Hippocampal formation (tissue), 2 donors: ENCODE data around the gene PCID2.
"Not testable (repeated sequence)": the region's sequence is repeated elsewhere in the genome, so short reads cannot be mapped to it uniquely, and the experiment has no call there.

Experiments
- DNase-seq, 2 donors: peaks; one replicate each; lab custom pipeline; 2025; lab: John Stamatoyannopoulos, UW

Gene PCID2

GRCh38 chr13:113208421-113209335 is at the start of gene PCID2:
TSS of gene PCID2 (minus strand) at chr13:113208669. CDS start at chr13:113208634, 35 bp downstream.
- peak; percentile 77 to 85 for DNase-seq

- DNase-seq = not testable (repeated sequence)
Measured at GRCh38 chr13:113257908-113258307, 49.4 kb upstream of the PCID2 start.

- no peak for DNase-seq
Measured at GRCh38 chr13:113252516-113253095, 44.1 kb upstream of the PCID2 start.

GRCh38 chr13:113245849-113246796 is 37.7 kb upstream of the PCID2 start:
- DNase-seq = no peak

GRCh38 chr13:113243847-113244246 is 35.4 kb upstream of the PCID2 start:
- no peak for DNase-seq

GRCh38 chr13:113241623-113242022 is 33.2 kb upstream of the PCID2 start:
- not testable (repeated sequence) for DNase-seq

- no peak for DNase-seq
Measured at GRCh38 chr13:113239986-113240385, 31.5 kb upstream of the PCID2 start.

GRCh38 chr13:113239357-113239756 is 30.9 kb upstream of the PCID2 start:
- DNase-seq = no peak

GRCh38 chr13:113238536-113238935 is 30.1 kb upstream of the PCID2 start:
- DNase-seq = no peak

GRCh38 chr13:113233101-113233500 is 24.6 kb upstream of the PCID2 start:
- no peak for DNase-seq

- DNase-seq = no peak
Measured at GRCh38 chr13:113232208-113233003, 23.9 kb upstream of the PCID2 start.

- DNase-seq = no peak
Measured at GRCh38 chr13:113231306-113232207, 23.1 kb upstream of the PCID2 start.

- no peak for DNase-seq
Measured at GRCh38 chr13:113229791-113230190, 21.3 kb upstream of the PCID2 start.

- no peak for DNase-seq
Measured at GRCh38 chr13:113229161-113229560, 20.7 kb upstream of the PCID2 start.

- DNase-seq = no peak
Measured at GRCh38 chr13:113226873-113227450, 18.5 kb upstream of the PCID2 start.

GRCh38 chr13:113225515-113225914 is 17.0 kb upstream of the PCID2 start:
- no peak for DNase-seq

- DNase-seq = no peak
Measured at GRCh38 chr13:113224486-113224885, 16.0 kb upstream of the PCID2 start.

- DNase-seq = no peak
Measured at GRCh38 chr13:113223070-113223469, 14.6 kb upstream of the PCID2 start.

GRCh38 chr13:113220877-113221276 is 12.4 kb upstream of the PCID2 start:
- DNase-seq = no peak

GRCh38 chr13:113220141-113220598 is 11.7 kb upstream of the PCID2 start:
- DNase-seq = no peak
